DLD1 (cell line): ENCODE data around the gene HAS3.
"Not testable (repeated sequence)": the region's sequence is repeated elsewhere in the genome, so short reads cannot be mapped to it uniquely, and the experiment has no call there.

Experiments used
- in situ Hi-C: cut with HindIII; loops from 2 replicates; pipeline ENCODE4 v1.10.0; 2017; ENCODE audit warnings: low sequenced_read_pairs

HAS3 gene

GRCh38 chr16:69115361-69115760 is 9.9 kb downstream of the HAS3 start:
- in situ Hi-C loops = loop anchor here (25.0 kb wide), 1 partner anchor 203 kb away; no protein-coding TSS in a partner anchor

DNA sequence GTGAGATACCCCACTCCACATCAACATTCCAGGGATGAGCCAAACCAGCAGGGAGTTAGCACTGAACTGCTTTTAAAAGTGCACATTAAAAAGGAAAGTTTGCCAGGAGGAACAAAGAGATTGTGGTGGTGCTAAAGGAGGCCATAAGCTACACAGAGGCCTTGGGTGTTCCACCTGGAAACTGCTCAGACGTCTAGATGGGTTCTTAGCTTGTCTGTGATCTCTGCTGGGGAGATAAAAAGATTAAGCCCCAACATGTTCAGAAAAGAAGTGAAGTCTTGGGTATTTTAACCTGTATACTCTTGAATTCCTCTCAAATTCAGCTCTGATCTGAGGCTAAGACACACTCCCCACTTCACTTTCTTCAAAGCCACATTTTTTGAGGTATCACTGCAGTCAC is 10.4 kb downstream of the HAS3 start:
- in situ Hi-C loops = loop anchor here (25.0 kb wide), 1 partner anchor 204 kb away; no protein-coding TSS in a partner anchor

- in situ Hi-C loops = loop anchor here (25.0 kb wide), 1 partner anchor 204 kb away; no protein-coding TSS in a partner anchor
Observed at GRCh38 chr16:69116256-69116875, 10.9 kb downstream of the HAS3 start.

- in situ Hi-C loops = loop anchor here (25.0 kb wide), 1 partner anchor 205 kb away; no protein-coding TSS in a partner anchor
Observed at GRCh38 chr16:69116906-69117305, 11.5 kb downstream of the HAS3 start.

- in situ Hi-C loops = loop anchor here (25.0 kb wide), 1 partner anchor 206 kb away; no protein-coding TSS in a partner anchor
Observed at GRCh38 chr16:69118468-69118867, 13.0 kb downstream of the HAS3 start.

GRCh38 chr16:69118994-69119393 is 13.5 kb downstream of the HAS3 start:
- in situ Hi-C loops = loop anchor here (25.0 kb wide), 1 partner anchor 207 kb away; no protein-coding TSS in a partner anchor

DNA sequence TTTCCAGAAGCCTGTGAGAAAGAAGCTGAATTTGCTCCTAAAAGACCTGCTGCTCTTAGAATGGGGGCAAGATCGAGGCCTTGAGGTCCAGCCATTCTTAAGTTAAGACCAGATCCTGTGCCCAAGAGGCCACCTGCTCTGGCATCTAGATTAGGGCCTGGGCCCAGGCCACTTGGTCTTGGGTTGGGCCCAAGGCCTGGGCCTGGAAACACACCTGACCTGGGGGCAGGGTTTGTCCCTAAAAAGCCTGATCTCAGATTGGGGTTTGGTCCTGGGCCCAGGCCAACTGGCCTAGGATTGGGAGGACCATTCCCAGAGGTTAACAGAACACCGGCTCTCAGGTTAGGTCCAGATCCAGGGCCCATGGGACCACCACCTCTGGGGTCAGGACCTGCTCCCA is 14.1 kb downstream of the HAS3 start:
- in situ Hi-C loops = loop anchor here (25.0 kb wide), 1 partner anchor 207 kb away; no protein-coding TSS in a partner anchor

DNA sequence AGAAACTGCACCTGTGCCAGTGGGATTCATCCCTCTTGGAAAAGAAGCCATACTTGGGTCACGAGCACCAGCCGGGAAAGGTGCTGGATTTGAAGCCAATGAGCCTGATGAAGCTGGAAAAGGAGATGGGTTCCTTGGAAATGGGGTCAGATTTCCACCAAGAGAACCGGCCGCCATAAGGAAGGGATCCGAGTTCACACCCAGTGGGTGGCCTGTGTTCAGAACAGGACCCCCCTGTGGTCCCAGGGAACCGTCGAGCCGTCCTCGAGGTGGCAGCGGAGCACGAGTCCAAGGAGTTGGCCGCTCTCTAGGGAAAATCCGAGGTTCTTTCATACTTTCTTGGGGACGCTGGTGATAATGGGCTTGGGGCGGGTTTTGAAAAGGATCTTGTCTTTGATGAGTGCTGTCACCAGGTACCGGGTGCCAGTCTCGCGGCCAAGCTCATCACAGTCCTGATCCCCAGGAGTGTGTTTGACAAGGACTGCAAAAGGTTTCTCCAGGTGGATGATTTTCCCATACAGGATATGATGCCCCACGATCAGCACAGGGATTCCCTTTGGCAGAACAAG is 14.7 kb downstream of the HAS3 start:
- in situ Hi-C loops = loop anchor here (25.0 kb wide), 1 partner anchor 208 kb away; no protein-coding TSS in a partner anchor

- in situ Hi-C loops = loop anchor here (25.0 kb wide), 1 partner anchor 212 kb away; no protein-coding TSS in a partner anchor
Observed at GRCh38 chr16:69123910-69124309, 18.5 kb downstream of the HAS3 start.

DNA sequence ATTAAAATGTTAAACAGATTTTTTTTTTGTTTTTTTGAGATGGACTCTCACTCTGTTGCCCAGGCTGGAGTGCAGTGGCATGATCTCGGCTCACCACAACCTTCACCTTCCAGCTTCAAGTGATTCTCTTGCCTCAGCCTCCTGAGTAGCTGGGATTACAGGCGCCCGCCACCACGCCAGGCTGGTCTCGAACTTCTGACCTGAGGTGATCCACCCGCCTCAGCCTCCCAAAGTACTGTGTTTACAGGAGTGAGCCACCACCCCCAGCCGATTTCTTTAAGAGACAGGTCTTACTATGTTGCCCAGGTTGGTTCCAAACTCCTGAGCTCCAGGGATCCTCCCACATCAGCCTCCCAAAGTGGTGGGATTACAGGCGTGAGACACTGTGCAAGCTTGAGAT is 19.0 kb downstream of the HAS3 start:
- in situ Hi-C loops = loop anchor here (25.0 kb wide), 1 partner anchor 212 kb away; no protein-coding TSS in a partner anchor

DNA sequence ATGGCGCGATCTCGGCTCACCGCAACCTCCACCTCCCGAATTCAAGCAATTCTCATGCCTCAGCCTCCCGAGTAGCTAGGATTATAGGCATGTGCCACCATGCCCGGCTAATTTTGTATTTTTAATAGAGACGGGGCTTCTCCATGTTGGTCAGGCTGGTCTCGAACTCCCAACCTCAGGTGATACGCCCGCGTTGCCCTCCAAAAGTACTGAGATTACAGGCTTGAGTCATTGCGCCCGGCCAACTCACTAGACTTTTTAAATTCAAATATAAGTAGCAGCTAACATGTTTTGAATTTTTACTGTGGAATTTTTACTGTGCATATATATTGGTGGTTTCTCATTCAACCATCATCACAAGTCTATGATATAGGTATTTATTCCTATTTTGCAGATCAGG is 19.5 kb downstream of the HAS3 start:
- in situ Hi-C loops = loop anchor here (25.0 kb wide), 1 partner anchor 213 kb away; no protein-coding TSS in a partner anchor

DNA sequence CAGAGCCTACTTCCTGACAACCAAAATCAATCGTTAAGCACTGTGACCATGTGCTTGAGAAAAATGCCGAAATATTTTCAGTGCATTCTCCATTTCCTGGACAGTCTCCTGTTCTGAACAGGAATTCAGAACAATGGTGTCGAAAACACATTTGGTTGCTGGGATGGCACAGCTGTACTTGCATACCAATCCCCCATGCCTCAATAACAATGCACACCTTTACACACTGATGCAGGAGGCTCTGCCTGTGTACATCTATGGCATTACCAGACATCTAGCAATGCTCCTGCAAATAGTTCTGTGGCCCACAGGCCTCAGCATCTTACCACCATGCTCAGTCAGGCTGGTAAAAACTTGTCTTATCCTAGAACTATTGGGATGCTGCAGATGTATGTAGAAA is 20.8 kb downstream of the HAS3 start:
- in situ Hi-C loops = no loop called here

- in situ Hi-C loops = not testable (repeated sequence)
Observed at GRCh38 chr16:69126801-69127200, 21.3 kb downstream of the HAS3 start.

- in situ Hi-C loops = no loop called here
Observed at GRCh38 chr16:69127966-69128510, 22.6 kb downstream of the HAS3 start.

- in situ Hi-C loops = no loop called here
Observed at GRCh38 chr16:69130461-69130860, 25.0 kb downstream of the HAS3 start.

- in situ Hi-C loops = no loop called here
Observed at GRCh38 chr16:69131167-69131838, 25.9 kb downstream of the HAS3 start.

DNA sequence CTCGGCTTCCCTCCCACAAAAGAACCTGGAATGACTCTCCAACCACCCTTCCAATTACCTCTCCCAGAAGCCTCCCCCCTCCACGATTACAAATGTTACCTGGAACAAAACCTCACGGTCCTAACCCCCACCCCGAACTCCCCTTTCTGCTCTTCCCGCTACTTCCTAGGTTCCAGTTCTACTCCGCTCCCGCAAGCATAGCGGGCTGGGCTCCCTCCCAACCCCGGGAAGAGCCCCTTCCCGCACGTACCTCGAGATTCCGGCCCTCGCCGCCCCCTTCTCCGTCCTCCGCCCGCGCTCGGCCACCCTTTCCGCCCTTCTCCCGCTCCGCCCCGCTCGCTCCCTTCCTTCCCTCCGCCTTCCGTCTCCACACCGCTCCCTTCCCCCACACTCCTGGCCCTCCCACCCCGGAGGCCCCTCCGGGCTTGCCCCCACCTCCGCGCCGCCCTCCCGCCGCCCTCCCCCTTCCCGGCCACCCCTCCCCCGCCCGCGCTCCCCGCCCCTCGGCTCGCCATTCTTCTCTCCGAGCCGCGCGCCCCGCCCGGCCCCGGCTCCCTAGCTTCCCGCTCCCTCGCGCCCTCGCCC is 26.5 kb downstream of the HAS3 start:
- in situ Hi-C loops = no loop called here

- in situ Hi-C loops = no loop called here
Observed at GRCh38 chr16:69132424-69133252, 27.2 kb downstream of the HAS3 start, which contains the start of the genes CHTF8 and UTP4. Gene CHTF8, minus strand, starts transcription at chr16:69132588. Its CDS starts 11,130 bp downstream, at chr16:69121458. Gene UTP4, plus strand, starts transcription at chr16:69132649. Its CDS starts 811 bp downstream, at chr16:69133460.

DNA sequence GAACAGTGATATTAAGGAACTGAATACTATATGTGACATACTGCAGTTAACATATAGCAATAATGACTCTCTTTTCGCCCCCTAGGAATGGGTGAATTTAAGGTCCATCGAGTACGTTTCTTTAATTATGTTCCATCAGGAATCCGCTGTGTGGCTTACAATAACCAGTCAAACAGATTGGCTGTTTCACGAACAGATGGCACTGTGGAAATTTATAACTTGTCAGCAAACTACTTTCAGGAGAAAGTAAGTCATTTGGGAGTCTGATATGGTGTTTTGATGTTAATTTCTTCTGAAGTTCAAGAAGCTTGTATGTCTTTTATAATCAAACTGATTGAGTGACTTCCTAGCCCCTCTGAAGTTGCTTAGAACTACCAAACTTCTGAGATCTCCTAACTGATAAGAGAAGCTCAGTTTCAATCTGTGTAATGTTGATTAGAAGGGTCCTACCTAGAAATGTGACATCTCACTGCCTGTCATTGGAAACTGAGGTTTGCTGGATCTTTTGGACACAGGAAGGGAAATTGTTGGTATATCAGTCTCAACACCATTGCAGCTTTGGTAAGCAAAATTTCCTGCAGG is 28.0 kb downstream of the HAS3 start:
- in situ Hi-C loops = no loop called here
